ENCODE measurements around the gene A3GALT2.

- TF ChIP-seq CTCF (conservative IDR thresholded peaks at IDR 0.05; ENCODE audit: low read length) (no peak), EZH2phosphoT487 (IDR thresholded peaks at IDR 0.05; ENCODE audit: borderline replicate concordance) (no peak)
These were observed 814 bp downstream of the A3GALT2 start for GRCh38 chr1:33319949-33320618.
